Heart left ventricle (tissue), 13 donors: ENCODE measurements around the gene NEMF.

ENCODE experiments used
- CTCF ChIP-seq, 12 donors: fragments of 200-600 bp; sonication (generic) in 4 of 12; IDR thresholded peaks; one replicate each; pipeline versions ENCODE4 v1.5.0 to v1.8.0; 2018 to 2022; ENCODE audit warnings: antibody characterized with exemption in 12 of 12, mild to moderate bottlenecking in 5 of 12
- POLR2A ChIP-seq, 2 donors: fragments of 450-650 bp; IDR thresholded peaks; one replicate each; pipeline ENCODE4 v1.6.1; 2017; ENCODE audit warnings: antibody characterized with exemption in 2 of 2, mild to moderate bottlenecking in 2 of 2, moderate library complexity in 2 of 2
- donor health status: ischemic (EF 13 %, LVEDD 7.1; RV severe dilation, severe dysfunction).
- donor health status: DM: no; HTN: yes; CAD: no.
- donor health status: DM: no; HTN: no; CAD: no.
- donor health status: ischemic (EF 25% LVEDD 6.9; RV normal size, moderate dysfunction).
- donor health status: ischemic (EF 25% LVEDD 5.7; RV mildly dilated, moderate dysfunction).
- donor health status: ischemic (EF 35%, LVEDD 5.7; RV mildly dilated, moderate dysfunction).
- donor health status: nonischemic (EF 11% LVEDD 7.7; RV severe dilation, severe dysfunction).
- donor health status: DM: yes; HTN: yes; CAD: no.
- donor health status: PGD.
- donor health status: ischemic (EF 29% LVEDD 5.4; RV normal size, mild dysfunction).
- donor health status: nonischemic (EF 23%, LVEDD 6.1; RV moderate dilation, normal function).

- TF ChIP-seq POLR2A (IDR thresholded peaks at IDR 0.05) = no peak
- no peak for TF ChIP-seq CTCF (IDR thresholded peaks at IDR 0.05)
Observed at GRCh38 chr14:49769581-49770211, 82.9 kb downstream of the NEMF start.
